Upper lobe of right lung (tissue), 1 donor: Measurements from ENCODE around the gene GP9. TPM values are rescaled to one million over a fixed set of nuclear protein-coding genes. Genes with fewer than 3 reads are reported as not detected.

Source experiments
- ATAC-seq: fragments of 200-7000 bp; cut with Tn5 transposase; one replicate; pipeline ENCODE4 v1.9.1; 2020; ENCODE audit warnings: mild to moderate bottlenecking, moderate library complexity
- DNase-seq: peaks from one replicate; pipeline ENCODE4 v3.0.0-alpha.2; 2020
- H3K27ac ChIP-seq: fragments of 200-600 bp; one replicate; pipeline ENCODE4 v1.8.0; 2022
- H3K27me3 ChIP-seq: fragments of 200-600 bp; one replicate; pipeline ENCODE4 v1.8.0; 2022; ENCODE audit warnings: mild to moderate bottlenecking
- H3K36me3 ChIP-seq: fragments of 200-600 bp; one replicate; pipeline ENCODE4 v1.8.0; 2022
- H3K4me1 ChIP-seq: fragments of 200-600 bp; one replicate; pipeline ENCODE4 v1.8.0; 2022
- H3K4me3 ChIP-seq: fragments of 200-600 bp; one replicate; pipeline ENCODE4 v1.8.0; 2022; ENCODE audit warnings: mild to moderate bottlenecking
- H3K9me3 ChIP-seq: fragments of 200-600 bp; one replicate; pipeline ENCODE4 v1.8.0; 2022
- intact Hi-C: fragments of 100-400 bp; cut with DNase I; formaldehyde crosslinking; loops from one replicate; pipeline ENCODE4 v1.11.0; 2022
- total RNA-seq: library from RNA; stranded (reverse); fragmentation: NEBNext Ultra II Directional; extraction: Animal tissue kit (Norgen Biotek cat#: 25700); gene quantifications from one replicate; pipeline ENCODE4 v1.2.1, GENCODE V29; 2021
- TF ChIP-seq, protein P1 (sequence below): fragments of 200-600 bp; IDR thresholded peaks from one replicate; pipeline ENCODE4 v1.8.0; 2022; ENCODE audit warnings: antibody characterized with exemption
- donor health status: DM: no; HTN: yes; CAD: no; lungs with severe emphysema.

Gene GP9
- total RNA-seq, 1 donor from 2014 or later: 1.2 TPM

DNA sequence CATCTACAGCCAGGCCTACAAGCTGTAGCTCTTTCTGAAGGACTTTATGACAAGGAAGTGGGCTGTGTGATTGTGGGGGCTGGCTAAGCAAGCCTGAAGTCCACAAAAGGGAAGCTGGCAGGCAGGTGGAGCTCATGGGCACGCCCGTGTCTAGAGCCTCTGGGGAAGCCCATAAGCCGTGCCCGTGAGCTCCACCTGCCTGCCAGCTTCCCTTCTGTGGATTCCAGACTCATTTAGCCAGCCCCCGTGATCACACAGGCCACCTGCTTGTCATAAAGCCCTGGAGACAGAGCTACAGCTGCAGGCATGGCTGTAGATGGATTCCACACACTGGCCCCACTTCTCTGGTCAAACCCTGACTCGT, 44.2 kb upstream of the GP9 start:
- H3K27me3 ChIP-seq: no peaks in the 10 kb centered on the region
- no peaks in the 10 kb centered on the region for H3K9me3 ChIP-seq
- TF ChIP-seq, protein P1, sequence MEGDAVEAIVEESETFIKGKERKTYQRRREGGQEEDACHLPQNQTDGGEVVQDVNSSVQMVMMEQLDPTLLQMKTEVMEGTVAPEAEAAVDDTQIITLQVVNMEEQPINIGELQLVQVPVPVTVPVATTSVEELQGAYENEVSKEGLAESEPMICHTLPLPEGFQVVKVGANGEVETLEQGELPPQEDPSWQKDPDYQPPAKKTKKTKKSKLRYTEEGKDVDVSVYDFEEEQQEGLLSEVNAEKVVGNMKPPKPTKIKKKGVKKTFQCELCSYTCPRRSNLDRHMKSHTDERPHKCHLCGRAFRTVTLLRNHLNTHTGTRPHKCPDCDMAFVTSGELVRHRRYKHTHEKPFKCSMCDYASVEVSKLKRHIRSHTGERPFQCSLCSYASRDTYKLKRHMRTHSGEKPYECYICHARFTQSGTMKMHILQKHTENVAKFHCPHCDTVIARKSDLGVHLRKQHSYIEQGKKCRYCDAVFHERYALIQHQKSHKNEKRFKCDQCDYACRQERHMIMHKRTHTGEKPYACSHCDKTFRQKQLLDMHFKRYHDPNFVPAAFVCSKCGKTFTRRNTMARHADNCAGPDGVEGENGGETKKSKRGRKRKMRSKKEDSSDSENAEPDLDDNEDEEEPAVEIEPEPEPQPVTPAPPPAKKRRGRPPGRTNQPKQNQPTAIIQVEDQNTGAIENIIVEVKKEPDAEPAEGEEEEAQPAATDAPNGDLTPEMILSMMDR: no peak
- no peak overlapping the region for H3K4me3 ChIP-seq
- no peaks in the 10 kb centered on the region for H3K36me3 ChIP-seq
- ATAC-seq (peak; percentile 38), DNase-seq (no peak)
- H3K27ac ChIP-seq: peak overlapping the region; percentile 86
- intact Hi-C loops: no loop called here
- H3K4me1 ChIP-seq: peaks cover 47% of the 10 kb centered on the region

DNA sequence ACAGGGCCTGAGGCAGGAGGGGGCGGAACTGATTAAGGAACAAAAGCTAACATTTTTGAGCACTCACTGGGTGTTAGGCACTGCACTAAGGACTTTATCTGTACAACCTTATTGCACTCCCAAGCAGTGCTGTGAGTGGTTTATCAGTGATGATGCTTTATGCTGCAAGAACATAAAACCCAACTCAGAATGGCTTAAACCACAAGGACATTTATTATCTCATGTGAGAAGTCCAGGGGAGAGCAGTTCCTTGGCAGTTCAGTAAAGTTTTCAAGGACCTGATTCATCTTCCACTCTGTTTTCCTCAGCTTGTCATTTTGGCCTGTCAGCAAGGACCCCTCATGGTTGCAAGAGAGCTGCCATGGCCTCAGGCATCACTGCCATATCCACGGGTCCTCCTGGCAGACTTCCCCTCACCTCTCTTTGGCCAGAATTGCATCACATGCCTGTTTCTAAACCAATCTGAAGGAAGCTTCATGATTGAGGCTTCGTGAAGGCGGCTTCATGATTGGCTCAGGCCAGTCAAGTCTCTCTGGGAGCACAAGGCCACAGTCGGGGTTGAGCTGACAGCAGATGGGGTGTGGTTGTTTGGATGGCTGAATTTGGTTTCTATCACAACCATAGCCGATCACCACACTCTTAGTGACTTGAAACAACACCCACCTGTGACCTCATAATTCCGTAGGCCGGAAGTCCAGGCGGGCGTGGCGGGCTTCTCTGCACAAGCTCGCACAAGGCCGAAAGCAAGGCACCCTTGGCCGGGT, 43.7 kb upstream of the GP9 start:
- no peak overlapping the region for H3K4me3 ChIP-seq
- no peaks in the 10 kb centered on the region for H3K36me3 ChIP-seq
- H3K27me3 ChIP-seq: no peaks in the 10 kb centered on the region
- peak; percentile 18 for ATAC-seq
- DNase-seq: no peak
- intact Hi-C loops: no loop called here
- H3K9me3 ChIP-seq: no peaks in the 10 kb centered on the region
- peaks cover 50% of the 10 kb centered on the region for H3K4me1 ChIP-seq
- peak overlapping the region; percentile 86 for H3K27ac ChIP-seq
- TF ChIP-seq, protein P1: no peak

DNA sequence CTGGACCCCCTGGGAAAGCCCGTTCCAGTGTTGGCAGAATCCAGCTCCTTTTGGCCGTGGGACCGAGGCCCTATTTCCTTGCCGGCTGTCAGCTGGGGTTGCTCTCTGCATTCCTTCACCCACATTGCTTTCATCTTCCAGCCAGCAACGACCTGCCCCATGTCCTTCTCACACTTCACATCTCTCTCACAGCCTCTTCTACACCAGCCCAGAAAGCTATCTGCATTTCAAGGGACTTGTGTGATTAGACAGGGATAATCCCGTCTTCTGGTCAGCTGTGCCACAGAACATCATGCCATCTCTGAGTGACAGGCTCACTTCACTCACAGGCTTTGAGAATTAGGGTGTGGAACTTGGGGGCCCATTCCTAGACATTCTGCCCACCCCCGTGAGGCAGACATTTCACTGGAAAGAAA, 43.1 kb upstream of the GP9 start:
- TF ChIP-seq, protein P1: no peak
- DNase-seq: no peak
- Histone ChIP-seq H3K27ac (peak overlapping the region; percentile 86), H3K9me3 (no peaks in the 10 kb centered on the region), H3K4me1 (peaks cover 54% of the 10 kb centered on the region), H3K27me3 (no peaks in the 10 kb centered on the region), H3K4me3 (no peak overlapping the region), H3K36me3 (no peaks in the 10 kb centered on the region)
- no peak for ATAC-seq
- intact Hi-C loops: no loop called here

DNA sequence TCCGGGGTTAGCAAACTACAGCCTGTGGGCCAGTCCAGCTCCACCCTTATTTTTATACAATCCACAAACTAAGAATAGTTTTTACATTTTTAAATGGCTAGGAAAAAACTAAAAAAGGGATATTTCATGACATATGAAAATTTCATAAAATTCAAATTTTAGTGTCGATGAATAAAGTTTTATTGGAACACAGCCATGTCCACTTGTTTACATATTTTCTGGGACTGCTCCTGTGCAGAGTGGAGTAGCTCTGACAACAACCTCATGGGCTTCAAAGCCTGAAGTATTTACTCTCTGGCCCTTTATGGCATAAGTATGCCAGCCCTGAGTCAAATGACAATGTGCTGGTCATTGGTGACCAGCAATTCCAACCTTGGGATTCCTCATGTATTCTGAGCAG, 42.3 kb upstream of the GP9 start:
- intact Hi-C loops: no loop called here
- no peak for ATAC-seq
- TF ChIP-seq, protein P1: no peak
- Histone ChIP-seq H3K36me3 (no peaks in the 10 kb centered on the region), H3K9me3 (no peaks in the 10 kb centered on the region), H3K4me3 (no peak overlapping the region), H3K27ac (peak overlapping the region; percentile 86), H3K27me3 (no peaks in the 10 kb centered on the region), H3K4me1 (peaks cover 54% of the 10 kb centered on the region)
- no peak for DNase-seq

DNA sequence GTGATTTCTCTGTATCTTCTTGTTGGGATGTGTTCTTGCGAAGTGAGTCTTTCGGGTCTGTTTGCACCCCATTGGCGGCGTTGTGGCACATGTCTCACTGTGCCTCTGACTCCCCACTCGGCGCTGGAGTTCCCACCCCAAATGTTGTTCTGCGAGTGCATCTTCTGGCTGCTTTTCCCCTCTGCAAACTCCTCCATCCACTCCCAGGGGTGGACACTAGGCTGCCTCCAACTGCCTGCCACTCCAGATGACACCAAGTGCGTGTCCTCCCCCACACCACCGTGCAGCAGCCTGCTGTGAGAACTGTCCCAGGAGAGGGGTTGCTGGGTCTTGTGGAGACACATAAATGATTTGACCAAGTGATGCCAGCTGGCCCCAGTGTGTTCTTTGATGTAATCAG, 41.8 kb upstream of the GP9 start:
- Histone ChIP-seq H3K4me1 (peaks cover 58% of the 10 kb centered on the region), H3K9me3 (no peaks in the 10 kb centered on the region), H3K27ac (peak overlapping the region; percentile 86), H3K27me3 (no peaks in the 10 kb centered on the region), H3K4me3 (no peak overlapping the region), H3K36me3 (no peaks in the 10 kb centered on the region)
- TF ChIP-seq, protein P1: no peak
- intact Hi-C loops: no loop called here
- ATAC-seq: no peak
- no peak for DNase-seq
